NCI-H2196 treated with DMSO at 0.1 percent for 48 hours (cell line): ENCODE results near the gene NKAIN4.

Experiments used
- DNase-seq: peaks from one replicate; lab custom pipeline; 2025; ENCODE audit not compliant: unreplicated experiment; lab: John Stamatoyannopoulos, UW

Gene NKAIN4

DNA sequence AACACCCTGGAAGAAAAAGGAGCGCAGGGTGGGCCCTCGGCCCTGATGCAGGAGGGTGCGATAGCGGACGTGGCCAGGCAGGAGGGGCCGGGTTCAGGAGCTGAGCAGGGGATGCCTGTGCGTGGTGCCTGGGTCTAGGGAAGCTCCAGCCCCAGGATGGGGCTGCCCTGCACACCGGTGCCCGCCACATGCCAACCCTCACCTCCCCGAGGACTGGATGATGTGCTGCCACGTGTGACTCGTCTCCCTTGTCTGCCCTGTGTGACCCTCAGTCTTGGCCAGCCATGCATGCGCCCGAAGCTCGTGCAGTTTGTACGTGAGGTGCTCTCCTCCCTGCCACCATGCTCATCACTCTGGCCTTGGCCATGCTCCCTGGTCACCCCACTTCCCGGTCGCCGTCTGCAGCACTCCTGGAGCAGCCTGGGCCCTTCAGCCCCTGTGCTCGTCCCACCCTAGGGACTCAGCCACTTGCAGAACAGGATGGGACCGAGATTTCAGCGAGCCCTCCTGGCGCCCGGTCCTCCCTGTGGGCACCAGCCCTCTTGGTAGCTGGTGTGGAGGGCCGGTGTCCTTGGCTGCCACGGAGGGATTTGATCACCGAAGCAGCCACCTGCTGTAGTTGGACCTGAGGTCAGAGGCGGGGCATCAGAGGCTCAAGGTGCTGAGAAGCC is 34.5 kb upstream of the NKAIN4 start:
- DNase-seq, result no peak

- DNase-seq, result no peak
Observed at GRCh38 chr20:63287697-63288580, 33.7 kb upstream of the NKAIN4 start.

DNA sequence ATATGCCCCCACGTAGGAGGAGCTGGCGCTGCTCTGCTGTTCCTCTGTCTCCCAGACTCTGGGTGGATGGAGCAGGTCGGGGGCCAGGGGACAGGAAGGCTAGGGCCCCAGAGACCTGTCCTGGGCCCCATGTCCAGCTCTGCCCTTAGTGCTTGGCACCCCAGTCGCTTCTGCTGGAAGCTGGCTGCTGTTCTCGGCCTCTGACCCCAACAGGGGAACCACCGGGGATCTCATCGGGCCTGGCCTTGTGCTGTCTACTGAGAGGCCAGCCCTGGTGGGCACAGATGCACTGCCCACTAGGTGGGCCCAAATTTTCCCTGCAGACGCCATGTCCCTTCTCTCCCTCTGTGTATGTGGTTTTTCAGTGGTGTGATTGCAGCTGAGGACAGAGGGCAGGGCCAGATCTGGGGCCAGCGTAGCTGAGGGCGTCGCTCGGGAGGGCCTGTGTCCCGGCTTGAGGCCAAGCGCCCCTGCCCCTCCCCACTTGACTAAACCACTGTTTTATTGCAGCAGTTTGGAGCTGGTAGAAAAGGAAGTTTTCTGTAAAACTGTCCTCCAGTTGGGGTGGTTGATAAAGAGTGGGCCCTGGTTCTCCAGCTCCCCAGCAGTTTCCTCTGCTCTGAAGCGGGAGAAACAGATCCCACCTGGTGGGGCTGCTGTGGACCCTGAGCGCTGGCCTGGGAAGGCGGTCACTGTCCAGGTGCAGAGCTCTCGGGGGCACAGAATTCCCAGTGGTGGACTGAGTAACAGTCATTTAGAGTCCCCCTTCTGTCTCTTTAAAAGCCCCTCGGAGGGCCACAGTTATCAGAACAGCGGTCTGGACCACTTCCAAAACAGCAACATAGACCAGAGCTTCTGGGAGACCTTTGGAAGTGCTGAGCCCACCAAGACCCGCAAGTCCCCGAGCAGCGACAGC is 32.8 kb upstream of the NKAIN4 start:
- DNase-seq, result no peak

DNA sequence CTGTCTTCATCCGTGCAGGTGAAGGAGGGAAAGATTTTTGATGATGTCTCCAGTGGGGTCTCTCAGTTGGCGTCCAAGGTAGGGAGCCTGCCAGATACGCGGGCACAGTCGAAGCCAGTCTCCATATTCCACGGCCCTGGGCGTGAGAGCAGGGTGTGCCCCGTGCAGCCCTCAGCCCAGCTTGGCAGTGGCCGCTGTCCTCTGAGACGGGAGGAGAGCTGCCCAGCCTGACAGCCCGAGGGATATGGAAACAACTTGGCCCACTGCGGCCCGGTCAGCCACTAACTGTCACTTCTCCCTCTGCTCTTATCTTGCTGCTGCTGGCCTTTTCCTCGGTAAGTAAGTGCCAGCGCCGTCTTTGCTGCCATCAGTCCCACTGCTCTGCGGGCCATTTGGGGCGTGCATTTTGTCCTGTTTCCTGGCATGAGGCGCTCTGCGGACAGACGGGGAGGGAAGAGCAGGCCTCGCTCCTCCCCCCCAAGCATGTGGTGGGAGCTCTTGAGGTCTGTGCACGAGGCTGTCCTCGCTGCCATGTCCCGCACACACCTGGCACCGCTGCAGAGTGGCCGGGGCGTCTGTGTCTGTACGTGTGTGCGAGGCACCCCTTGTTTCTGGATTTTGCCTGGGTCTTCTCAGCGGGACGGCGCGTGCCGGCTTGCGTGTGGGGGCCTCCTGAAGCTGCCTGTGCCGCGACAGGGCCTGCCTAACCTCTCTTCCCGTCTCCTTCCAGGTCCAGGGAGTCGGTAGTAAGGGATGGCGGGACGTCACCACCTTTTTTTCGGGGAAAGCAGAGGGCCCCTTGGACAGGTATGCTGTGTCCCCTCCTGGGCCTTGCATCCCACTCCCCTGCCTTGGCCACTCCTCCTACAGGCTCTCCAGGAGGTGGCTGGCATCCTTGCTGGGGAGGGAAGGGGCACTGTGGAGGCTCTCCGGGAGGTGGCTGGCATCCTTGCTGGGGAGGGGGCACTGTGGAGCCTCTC is 31.7 kb upstream of the NKAIN4 start:
- no peak for DNase-seq

GRCh38 chr20:63284981-63285524 is 30.8 kb upstream of the NKAIN4 start:
- DNase-seq, result no peak

GRCh38 chr20:63284544-63284949 is 30.3 kb upstream of the NKAIN4 start:
- DNase-seq, result no peak

DNA sequence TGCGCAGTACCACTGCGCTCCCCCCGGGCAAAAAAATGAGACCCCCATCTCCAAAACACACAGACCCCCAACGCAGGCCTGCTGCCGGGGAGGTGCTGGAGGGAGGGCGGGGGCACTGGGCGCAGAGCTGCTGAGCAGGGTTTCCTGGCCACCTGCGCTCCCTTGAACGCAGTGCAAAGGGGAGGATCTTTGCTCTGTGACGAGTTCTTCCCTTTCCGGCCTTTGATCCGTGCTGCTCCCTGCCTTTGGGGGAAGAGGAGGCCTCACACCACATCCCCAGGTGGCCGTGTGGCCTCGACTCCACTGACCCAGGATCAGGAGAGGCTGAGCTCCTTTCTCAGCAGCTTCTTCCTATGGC is 29.8 kb upstream of the NKAIN4 start:
- DNase-seq, result no peak

GRCh38 chr20:63283397-63284082 is 29.3 kb upstream of the NKAIN4 start:
- DNase-seq, result no peak

DNA sequence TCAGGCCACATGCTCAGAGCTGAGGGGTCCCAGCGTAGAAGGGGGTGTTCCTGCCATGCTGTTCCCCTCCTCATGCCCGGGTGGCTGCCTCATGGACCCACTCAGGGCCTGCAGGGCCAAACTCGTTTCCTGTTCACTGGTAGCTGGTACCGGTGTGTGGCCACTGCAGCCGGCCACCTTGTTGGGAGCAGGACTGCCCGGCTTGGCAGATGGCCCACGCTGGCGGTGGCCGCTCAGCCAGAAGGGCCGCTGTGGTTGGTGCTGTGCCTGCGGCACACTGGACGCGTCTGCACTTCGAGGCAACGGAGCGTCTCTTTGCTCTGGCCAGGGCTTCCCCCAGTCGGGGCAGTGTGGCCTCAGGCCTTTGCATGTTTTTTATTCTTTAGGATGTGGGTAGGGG is 28.7 kb upstream of the NKAIN4 start:
- DNase-seq, result no peak

DNA sequence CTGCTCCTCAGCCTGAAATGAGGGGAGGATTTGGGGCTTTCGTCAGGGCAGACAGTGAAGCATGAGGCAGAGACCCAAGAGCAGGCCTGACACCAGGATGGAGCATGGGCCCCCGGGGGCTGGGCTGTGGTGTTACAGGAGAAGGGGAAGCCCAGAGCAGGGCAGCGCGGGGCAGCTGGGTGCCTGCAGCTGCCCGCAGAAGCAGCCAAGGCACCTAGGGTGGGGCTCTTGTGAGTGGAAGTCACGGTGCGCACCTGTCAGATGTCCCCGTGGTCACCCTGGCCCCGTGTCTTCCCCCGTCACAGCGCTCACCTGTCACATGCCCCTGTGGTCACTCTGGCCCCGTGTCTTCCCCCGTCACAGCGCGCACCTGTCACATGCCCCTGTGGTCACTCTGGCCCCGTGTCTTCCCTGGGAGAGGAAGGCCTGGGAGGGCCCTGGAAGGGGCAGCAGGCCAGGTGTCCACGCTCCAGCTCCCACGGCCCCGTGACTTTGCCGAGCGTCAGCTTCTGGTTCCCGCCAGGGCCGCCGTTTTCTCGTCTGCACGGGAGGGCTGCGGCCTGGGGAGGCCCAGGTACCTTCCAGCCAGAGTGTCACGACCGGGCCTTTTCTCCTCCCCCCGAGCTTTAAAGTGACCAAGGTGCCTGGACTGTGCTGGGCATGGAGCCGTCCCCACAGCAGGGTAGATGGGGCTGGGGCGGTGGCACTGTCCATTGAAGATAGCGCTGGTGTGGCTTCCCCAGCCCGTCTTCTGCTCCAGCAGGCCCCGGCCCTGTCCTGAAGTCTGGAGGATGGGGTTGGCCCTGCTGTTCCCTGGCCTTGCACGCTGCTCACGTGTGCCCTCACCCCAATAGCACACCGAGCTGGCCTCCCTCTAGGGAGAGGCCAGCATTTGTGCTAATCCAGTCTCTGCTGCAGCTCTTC is 27.7 kb upstream of the NKAIN4 start:
- DNase-seq, result no peak

DNA sequence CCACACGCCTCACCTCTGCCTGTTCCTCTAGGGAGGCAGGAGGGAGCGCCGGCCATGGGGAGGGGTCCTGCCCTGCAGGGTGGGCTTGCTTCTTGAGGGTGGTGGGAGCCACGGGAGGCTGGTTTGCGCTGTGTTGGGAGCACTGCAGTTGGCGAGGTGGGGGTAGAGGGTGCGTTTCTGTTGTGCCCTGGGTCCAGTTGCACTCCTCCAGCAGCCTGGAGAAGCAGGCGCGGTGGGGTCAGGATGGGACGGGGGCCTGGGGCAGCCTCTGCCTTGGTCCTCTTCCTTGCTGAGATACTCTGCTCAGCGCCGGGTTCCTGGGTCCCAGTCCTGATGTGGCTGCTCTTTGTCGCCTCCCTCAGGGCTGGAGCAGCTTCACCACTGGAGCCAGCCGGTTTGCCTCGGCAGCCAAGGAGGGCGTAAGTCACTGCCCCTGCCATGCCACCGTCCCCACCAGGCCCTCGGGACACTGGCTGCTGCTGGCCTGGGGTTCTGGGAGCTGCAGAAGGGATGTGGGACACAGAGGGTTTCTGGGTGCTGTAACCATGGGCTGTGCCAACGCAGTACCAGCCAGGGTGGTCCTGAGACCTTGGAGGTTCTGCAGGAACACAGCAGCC is 26.8 kb upstream of the NKAIN4 start:
- peak; percentile 8 for DNase-seq

DNA sequence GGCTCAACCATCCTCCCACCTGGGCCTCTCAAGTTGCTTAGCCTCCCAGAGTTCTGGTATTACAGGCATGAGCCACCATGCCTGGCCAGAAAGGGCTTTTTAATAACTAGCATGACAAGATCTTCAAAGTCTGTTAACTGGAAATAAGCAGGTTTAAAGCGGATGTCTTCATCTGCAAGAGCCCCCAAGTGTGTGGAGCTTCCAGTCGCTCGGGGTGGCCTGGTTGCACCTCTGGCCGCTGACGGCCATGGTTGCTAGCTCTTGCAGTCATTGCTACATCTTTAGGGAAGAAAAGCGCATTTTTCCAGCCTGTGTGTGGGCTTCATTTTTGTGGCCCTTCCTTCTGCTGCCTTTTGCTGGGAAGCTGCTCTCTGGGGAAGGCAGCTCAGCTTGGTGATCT is 26.1 kb upstream of the NKAIN4 start:
- DNase-seq, result no peak

DNA sequence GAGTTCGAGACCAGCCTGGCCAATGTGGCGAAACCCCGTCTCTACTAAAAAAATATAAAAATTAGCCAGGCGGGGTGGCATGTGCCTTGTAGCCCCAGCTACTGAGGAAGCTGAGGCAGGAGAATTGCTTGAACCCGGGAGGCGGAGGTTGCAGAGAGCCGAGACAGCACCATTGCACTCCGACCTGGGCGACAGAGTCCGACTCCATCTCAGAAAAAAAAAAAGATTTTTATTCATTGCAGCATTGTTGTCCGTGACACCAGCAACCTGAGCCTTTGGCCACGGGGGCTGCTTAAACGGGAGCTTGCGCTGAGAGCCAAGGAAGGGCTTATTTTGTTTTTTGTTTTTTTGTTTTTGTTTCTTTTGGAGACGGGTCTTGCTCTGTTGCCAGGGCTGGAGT is 25.7 kb upstream of the NKAIN4 start:
- no peak for DNase-seq

DNA sequence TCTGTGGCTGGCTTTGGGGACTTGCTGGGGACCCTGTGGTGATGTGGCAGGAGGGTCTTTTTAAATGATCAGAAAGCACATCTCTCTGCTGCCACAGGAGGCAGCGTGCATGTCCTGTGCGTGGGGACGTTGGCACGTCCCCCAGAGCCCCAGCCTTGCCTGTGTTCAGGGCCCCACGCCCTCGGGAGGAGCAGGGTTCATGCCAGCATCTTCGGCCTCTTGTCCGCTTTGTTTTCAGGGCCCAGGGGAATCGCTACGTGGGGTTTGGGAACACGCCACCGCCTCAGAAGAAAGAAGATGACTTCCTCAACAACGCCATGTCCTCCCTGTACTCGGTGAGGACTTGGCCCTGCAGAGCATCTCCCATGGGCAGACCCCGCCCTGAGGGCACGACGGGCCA is 24.4 kb upstream of the NKAIN4 start:
- DNase-seq, result no peak

- DNase-seq, result no peak
Observed at GRCh38 chr20:63277466-63278272, 23.4 kb upstream of the NKAIN4 start.

DNA sequence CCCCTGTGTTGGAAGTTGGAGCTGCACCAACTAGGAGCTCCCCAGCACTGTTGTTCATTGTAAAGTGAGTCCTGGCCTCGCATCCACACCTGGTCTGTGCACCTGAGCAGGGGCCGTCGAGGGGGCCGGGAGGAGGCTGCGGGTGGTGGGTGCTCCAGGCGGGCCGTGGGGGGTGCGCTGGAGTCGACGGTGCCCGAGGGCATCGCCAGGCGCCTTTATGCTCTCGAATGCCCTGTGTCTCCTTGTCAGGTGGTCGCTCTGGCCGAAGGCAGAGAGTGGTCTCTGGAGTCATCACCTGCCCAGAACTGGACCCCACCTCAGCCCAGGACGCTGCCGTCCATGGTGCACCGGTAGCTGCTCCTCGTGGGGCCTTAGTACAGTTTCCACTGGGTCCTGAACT is 22.7 kb upstream of the NKAIN4 start:
- no peak for DNase-seq

DNA sequence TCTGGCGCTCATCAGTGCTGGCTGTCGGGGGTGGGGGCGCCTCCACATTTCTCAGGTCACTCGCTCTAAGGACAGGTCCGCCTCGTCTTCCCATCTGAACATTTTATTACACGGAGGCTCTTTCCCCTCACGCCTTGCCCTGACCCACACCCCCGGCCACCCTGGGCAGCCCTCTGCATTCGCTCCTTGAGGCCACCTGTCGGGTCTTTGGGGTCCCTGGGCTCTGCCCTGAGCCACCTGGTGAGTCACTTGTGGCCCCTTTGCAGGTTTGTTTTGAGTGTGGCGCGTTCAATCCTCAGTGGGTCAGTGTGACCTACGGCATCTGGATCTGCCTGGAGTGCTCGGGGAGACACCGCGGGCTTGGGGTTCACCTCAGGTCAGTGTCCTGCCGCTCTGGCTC is 21.6 kb upstream of the NKAIN4 start:
- DNase-seq, result no peak
